NB4 (cell line): ENCODE results near the gene METTL21C.

Experiments used
- DNase-seq: peaks from one replicate; pipeline ENCODE4 v3.0.0; 2010; ENCODE audit warnings: low read depth
- H3K4me3 ChIP-seq: one replicate; pipeline ENCODE4 v1.5.1; 2011; ENCODE audit warnings: mild to moderate bottlenecking, low read depth, low read length, moderate library complexity
- MYC ChIP-seq: IDR thresholded peaks from 2 replicates; pipeline ENCODE4 v1.6.1; 2011; ENCODE audit warnings: low read depth, low read length
- POLR2A ChIP-seq: IDR thresholded peaks from 2 replicates; pipeline ENCODE4 v1.6.1; 2011; ENCODE audit warnings: mild to moderate bottlenecking; ENCODE audit not compliant: insufficient read length; ENCODE audit errors: extremely low read depth
- TF ChIP-seq, protein P1 (sequence below): IDR thresholded peaks from one replicate; pipeline ENCODE4 v1.5.1; 2012; ENCODE audit warnings: low read depth, low read length
- TF ChIP-seq, protein P2 (sequence below): IDR thresholded peaks from 2 replicates; pipeline ENCODE4 v1.6.1; 2011; ENCODE audit warnings: low read depth, low read length

METTL21C gene

DNA sequence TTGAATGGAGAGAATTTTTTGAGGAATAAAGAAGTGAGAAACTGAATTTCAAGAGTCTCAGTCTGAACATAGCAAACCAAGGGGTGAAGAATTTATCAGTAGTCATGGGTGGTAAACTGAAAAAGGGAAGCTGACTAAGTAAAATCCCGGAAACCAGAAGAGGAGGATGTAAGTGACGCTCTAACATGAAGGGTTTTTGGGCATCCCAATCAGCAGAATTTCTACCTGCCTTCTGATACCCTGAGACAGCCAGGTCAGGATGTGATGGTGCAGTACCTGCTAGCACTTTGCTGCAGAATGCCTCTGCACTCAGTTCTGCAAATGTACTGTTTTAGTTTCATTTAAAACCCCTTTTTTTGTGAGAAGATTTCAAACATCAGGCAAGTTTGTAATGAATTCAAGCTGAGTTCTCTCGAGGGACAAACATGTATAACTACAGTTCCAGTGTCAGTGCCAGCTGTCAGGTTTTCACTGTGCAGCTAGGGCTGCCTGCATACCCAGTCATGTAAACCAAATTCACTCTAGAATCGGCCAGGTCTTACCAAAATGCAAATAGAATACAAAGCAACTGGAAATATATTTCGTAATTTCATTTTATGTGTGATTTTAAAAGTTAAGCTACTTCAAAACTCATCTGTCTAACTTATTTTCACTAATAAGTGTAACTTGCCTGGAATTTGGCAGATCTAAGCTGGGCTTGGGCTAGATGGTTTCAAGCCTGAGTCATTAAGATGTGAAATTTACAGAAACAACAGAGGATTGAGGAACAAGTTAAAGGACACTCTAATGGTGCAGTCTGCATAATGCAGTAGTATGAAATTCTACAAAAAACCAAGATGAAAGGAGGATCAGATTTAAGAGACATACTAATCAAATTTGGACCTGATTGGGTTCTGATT is 13.8 kb downstream of the METTL21C start:
- no peak overlapping the region for H3K4me3 ChIP-seq
- DNase-seq: peak; percentile 57
- TF ChIP-seq POLR2A: no peak

DNA sequence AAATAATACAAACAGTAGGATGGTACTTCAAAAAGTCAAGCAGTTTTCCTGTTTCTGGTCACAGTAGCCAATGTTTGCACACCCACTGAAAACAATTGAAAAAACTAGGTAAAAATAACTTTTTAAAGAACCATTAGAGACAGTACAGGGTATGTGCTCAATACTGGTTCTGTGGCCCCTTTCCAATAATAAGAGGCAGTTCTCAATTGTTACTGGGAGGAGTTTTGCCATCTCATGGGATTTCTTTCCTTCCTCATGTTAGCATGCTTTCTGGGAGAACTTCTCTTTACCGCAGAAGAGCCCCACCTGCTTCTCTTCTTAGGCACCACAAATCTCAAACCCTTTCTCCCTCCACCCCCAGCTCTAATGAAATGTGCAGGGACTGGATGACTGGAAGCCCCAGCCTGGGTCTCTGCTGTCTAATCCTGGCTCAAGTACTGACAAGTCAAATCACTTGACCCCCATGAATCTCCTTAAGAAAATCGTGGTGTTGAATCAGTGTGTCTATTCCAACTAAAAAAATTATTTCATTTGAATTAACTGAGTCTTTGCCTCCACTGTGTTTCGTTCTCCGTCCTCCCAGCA is 14.6 kb downstream of the METTL21C start:
- DNase-seq: no peak
- H3K4me3 ChIP-seq: no peak overlapping the region
- TF ChIP-seq POLR2A (no peak), MYC (no peak; the same call in 1 of the 2 replicates)
- TF ChIP-seq, protein P1, sequence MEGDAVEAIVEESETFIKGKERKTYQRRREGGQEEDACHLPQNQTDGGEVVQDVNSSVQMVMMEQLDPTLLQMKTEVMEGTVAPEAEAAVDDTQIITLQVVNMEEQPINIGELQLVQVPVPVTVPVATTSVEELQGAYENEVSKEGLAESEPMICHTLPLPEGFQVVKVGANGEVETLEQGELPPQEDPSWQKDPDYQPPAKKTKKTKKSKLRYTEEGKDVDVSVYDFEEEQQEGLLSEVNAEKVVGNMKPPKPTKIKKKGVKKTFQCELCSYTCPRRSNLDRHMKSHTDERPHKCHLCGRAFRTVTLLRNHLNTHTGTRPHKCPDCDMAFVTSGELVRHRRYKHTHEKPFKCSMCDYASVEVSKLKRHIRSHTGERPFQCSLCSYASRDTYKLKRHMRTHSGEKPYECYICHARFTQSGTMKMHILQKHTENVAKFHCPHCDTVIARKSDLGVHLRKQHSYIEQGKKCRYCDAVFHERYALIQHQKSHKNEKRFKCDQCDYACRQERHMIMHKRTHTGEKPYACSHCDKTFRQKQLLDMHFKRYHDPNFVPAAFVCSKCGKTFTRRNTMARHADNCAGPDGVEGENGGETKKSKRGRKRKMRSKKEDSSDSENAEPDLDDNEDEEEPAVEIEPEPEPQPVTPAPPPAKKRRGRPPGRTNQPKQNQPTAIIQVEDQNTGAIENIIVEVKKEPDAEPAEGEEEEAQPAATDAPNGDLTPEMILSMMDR: no peak
- TF ChIP-seq, protein P2, sequence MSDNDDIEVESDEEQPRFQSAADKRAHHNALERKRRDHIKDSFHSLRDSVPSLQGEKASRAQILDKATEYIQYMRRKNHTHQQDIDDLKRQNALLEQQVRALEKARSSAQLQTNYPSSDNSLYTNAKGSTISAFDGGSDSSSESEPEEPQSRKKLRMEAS: no peak

DNA sequence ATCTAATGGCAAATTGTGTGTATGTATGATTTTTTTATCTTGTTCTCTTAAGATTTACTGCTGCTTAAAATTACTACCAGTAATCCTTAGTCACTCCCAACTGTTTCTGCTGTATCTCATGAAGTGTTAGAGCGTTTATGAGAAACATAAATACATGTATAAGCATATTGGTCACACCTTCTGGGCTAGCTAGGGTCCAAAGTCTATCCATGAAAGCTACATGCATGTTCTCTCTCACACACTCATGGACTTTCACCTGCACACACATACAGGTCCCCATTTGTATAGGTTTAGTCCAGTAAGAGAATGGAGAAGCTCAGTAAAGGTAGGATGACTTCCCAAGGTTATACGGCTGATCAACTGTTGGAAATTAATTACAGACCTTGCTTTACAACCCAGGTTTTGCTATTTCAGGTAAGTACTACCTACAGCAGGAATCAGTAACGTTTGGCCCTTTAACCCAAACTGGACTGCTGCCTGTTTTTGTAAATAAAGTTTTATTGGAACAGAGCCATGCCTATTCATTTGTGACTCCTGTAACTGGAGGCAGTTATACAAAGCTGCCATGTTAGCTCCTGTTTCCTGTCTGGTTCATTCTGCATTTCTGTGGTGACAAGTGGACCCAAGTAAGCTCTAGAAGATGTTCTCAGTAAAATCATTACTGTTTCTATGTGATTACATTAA is 15.3 kb downstream of the METTL21C start:
- H3K4me3 ChIP-seq: no peak overlapping the region
- no peak for DNase-seq
- TF ChIP-seq, protein P2: no peak
- TF ChIP-seq POLR2A (no peak), MYC (no peak)
- TF ChIP-seq, protein P1: no peak

DNA sequence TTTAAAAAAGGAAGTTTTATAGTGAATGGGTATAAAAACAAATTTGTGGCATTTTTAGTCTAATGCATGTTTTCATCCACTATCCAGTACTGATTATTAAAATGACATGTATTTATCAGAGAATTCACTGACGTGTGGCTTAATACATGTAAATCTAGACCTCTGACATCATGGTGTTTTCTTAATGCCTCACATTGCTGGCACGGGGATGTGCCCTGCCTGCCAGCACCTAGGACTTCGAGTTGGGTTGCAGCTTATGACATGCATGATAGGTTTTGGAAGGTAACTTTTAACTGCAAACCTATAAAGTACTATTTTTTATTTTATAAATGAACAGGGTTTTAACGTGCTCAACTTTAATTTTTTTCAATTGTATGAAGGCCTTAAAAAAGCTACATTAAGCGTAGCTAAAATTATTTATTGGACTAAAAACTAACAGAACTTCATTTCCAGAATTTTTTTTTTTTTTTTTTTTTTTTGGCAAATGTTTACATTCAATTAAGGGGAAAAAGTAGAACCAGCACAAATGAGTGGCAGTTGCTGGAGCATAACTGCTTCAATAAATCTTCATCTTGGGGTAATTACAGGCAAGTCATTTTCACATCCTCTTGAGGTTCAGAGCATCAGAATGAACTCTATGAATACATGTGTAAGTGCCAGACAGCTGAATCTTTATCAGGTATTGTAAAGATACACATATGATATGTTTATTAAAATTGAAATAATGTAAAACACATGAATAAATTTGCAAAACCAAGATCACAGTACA is 16.3 kb downstream of the METTL21C start:
- no peak for DNase-seq
- TF ChIP-seq POLR2A (no peak), MYC (no peak)
- TF ChIP-seq, protein P1: no peak
- TF ChIP-seq, protein P2: no peak
- no peak overlapping the region for H3K4me3 ChIP-seq

DNA sequence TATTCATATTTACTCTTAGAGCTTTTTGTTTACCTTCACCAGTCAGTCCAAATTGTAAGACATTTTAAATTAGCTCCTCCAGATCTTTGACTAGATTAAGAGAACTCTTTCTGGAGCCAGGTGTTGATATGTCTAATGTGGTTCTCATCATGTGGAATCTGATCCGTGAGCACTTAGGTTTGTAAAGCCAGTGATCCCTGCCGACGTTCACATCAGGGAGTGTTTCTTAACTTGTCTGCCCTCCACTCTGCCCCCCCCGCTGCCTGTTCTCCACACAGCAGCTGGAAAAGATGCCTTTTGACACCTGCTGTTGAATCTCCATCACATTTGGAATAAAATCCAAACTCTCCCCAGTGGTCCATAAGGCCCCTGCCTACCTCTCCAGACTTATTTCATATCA is 17.7 kb downstream of the METTL21C start:
- no peak for TF ChIP-seq POLR2A
- TF ChIP-seq MYC: no peak
- TF ChIP-seq, protein P1: no peak
- TF ChIP-seq, protein P2: no peak
- H3K4me3 ChIP-seq: no peak overlapping the region
- no peak for DNase-seq

DNA sequence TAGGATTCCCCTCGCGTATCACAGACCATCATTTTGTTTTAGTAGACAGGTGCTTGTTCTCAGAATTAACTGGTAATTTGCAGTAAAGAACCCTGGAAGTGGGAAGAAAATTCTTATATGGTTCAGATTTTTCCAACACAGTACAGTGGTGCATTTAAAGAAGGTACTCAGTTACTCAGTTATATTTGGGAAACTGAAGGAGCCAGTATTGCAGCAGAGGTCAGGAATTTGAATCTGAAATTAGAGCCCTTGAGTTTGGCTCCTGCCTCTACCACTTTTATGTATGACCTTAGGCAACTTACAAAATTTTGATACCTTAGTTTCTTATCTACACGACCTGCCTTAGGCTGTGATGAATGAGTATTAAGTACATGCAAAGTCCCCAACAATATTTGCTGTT is 19.7 kb downstream of the METTL21C start:
- TF ChIP-seq POLR2A (no peak), MYC (no peak)
- TF ChIP-seq, protein P2: no peak
- TF ChIP-seq, protein P1: no peak
- no peak for DNase-seq
- no peak overlapping the region for H3K4me3 ChIP-seq
